HuH-7 (cell line): ENCODE data around the gene MARVELD2.

ENCODE experiments used
- DNase-seq: peaks from one replicate; pipeline ENCODE4 v3.0.0; 2011; ENCODE audit warnings: low spot score

MARVELD2 gene

GRCh38 chr5:69493396-69494133 lies 78.6 kb downstream of the MARVELD2 start:
- DNase-seq: peak; percentile 52
